HFFc6 (cell line): ENCODE measurements around the gene PNN. TPM values are rescaled to one million over a fixed set of nuclear protein-coding genes. Genes with fewer than 3 reads are reported as not detected.

ENCODE experiments used
- DNase-seq: peaks from one replicate; pipeline ENCODE4 v3.0.0-alpha.2; 2018
- H3K27ac Mint-ChIP-seq: 2 replicates; pipeline ENCODE4 v1.8.0; 2020; ENCODE audit warnings: mild to moderate bottlenecking, mixed read lengths
- H3K27me3 Mint-ChIP-seq: 2 replicates; pipeline ENCODE4 v1.8.0; 2021; ENCODE audit warnings: mild to moderate bottlenecking, moderate library complexity, mixed read lengths; ENCODE audit not compliant: insufficient read depth
- H3K36me3 Mint-ChIP-seq: 2 replicates; pipeline ENCODE4 v1.8.0; 2021; ENCODE audit warnings: low read depth, mixed read lengths
- H3K4me1 Mint-ChIP-seq: 2 replicates; pipeline ENCODE4 v1.8.0; 2020; ENCODE audit warnings: low read depth, mixed read lengths
- H3K4me3 Mint-ChIP-seq: 2 replicates; pipeline ENCODE4 v1.8.0; 2020; ENCODE audit warnings: mild to moderate bottlenecking, moderate library complexity, mixed read lengths
- H3K9me3 Mint-ChIP-seq: 2 replicates; pipeline ENCODE4 v1.8.0; 2020; ENCODE audit warnings: mild to moderate bottlenecking, mixed read lengths
- total RNA-seq, 6 experiments: library from RNA; stranded (reverse); fragmentation: NEBNext Ultra II Directional; extraction: Animal tissue kit (Norgen Biotek cat#: 25700); gene quantifications; 2 replicates in 1 of 6; 3 replicates in 5 of 6; pipeline ENCODE4 v1.2.3, GENCODE V29; 2021
- TF ChIP-seq, protein P1 (sequence below): fragments of 200-600 bp; sonication (generic); IDR thresholded peaks from 2 replicates; pipeline ENCODE4 v1.5.0; 2021; ENCODE audit warnings: antibody characterized with exemption, mild to moderate bottlenecking

Gene PNN
- total RNA-seq, 6 experiments from 2014 or later = 30.1 to 44.5 (median 40.5) TPM

DNA sequence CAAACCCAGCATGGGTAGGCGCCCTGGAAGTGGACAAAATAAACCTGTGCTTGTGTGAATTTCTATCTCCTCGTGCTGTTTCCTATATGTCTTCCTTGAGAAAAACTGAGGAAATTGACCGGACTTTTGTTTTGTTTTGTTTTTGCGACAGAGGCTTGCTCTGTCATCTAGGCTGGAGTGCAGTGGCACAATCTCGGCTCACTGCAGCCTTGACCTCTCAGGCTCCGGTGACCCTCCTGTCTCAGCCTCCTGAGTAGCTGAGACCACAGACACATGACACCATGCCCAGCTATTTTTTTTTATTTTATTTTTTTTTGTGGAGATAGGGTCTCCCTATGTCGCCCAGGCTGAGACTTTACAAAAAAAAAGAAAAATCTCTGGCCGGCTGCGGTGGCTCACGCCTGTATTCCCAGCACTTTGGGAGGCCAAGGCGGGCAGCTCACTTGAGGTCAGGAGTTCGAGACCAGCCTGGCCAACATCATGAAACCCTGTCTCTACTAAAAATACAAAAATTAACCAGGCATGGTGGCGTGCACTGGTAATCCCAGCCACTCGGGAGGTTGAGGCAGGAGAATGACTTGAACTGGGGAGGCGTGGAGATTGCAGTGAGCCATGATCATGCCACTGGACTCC is 36.2 kb downstream of the PNN start:
- DNase-seq = no peak
- no peaks in the 10 kb centered on the region; the same call in none of the 2 replicates for H3K27me3 Mint-ChIP-seq
- TF ChIP-seq, protein P1, sequence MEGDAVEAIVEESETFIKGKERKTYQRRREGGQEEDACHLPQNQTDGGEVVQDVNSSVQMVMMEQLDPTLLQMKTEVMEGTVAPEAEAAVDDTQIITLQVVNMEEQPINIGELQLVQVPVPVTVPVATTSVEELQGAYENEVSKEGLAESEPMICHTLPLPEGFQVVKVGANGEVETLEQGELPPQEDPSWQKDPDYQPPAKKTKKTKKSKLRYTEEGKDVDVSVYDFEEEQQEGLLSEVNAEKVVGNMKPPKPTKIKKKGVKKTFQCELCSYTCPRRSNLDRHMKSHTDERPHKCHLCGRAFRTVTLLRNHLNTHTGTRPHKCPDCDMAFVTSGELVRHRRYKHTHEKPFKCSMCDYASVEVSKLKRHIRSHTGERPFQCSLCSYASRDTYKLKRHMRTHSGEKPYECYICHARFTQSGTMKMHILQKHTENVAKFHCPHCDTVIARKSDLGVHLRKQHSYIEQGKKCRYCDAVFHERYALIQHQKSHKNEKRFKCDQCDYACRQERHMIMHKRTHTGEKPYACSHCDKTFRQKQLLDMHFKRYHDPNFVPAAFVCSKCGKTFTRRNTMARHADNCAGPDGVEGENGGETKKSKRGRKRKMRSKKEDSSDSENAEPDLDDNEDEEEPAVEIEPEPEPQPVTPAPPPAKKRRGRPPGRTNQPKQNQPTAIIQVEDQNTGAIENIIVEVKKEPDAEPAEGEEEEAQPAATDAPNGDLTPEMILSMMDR = no peak
- H3K4me1 Mint-ChIP-seq = peaks cover 12% of the 10 kb centered on the region
- H3K36me3 Mint-ChIP-seq = no peaks in the 10 kb centered on the region
- no peaks in the 10 kb centered on the region for H3K9me3 Mint-ChIP-seq
- H3K4me3 Mint-ChIP-seq = no peak overlapping the region
- H3K27ac Mint-ChIP-seq = no peak overlapping the region

GRCh38 chr14:39212034-39212433 is 37.0 kb downstream of the PNN start:
- TF ChIP-seq, protein P1 = no peak
- H3K27ac Mint-ChIP-seq = no peak overlapping the region

DNA sequence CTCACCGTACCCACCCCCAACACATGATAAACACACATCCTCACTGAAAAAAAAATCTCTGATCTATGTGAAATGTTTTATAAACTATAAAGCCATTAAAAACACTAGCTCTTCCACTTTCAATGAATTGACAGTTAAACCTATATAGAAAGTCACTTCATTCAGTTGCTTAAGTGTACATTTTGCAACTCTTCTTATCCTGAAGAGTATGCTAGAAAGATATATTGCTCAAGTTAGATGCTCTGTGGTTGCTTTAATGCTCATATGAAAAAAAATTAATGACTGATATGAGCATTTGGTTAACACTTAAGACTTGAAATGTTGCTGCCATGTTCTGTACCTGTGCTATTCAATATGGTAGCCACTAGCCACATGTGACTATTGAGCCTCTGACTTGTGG is 37.6 kb downstream of the PNN start:
- Mint-ChIP-seq H3K27ac (no peak overlapping the region), H3K36me3 (no peaks in the 10 kb centered on the region), H3K9me3 (no peaks in the 10 kb centered on the region), H3K27me3 (no peaks in the 10 kb centered on the region; the same call in none of the 2 replicates), H3K4me1 (peaks cover 22% of the 10 kb centered on the region), H3K4me3 (no peak overlapping the region)
- no peak for DNase-seq
- TF ChIP-seq, protein P1 = no peak

More at GRCh38 chr14:39212034-39212433, 37.0 kb downstream of the PNN start:
- Mint-ChIP-seq H3K9me3 (no peaks in the 10 kb centered on the region), H3K4me1 (peaks cover 16% of the 10 kb centered on the region), H3K36me3 (no peaks in the 10 kb centered on the region), H3K27me3 (no peaks in the 10 kb centered on the region; the same call in none of the 2 replicates), H3K4me3 (no peak overlapping the region)
- peak; percentile 8 for DNase-seq

DNA sequence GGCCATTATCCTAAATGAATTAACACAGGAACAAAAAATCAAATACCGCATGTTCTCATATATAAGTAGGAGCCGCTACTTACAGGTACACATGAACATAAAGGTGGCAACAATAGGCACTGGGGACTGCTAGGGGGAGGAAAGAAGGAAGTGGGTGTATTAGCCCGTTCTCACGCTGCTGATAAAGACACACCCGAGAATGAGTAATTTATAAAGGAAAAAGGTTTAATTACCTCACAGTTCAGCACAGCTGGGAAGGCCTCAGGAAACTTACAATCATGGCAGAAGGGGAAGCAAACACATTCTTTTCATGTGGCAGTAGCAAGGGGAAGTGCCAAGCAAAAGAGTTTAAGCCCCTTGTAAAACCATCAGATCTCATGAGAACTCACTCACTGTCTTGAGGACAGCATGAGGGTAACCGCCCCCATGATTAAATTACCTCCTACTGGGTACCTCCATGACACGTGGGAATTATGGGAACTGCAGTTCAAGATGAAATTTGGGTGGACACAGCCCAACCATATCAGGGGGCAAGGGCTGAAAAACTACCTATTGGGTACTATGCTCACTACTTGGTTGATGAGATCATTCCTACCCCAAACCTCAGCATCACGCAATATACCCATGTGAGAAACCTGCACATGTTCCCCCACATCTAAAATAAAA is 42.3 kb downstream of the PNN start:
- H3K27ac Mint-ChIP-seq = no peak overlapping the region
- DNase-seq = no peak
- no peak overlapping the region for H3K4me3 Mint-ChIP-seq
- H3K9me3 Mint-ChIP-seq = no peaks in the 10 kb centered on the region
- no peaks in the 10 kb centered on the region for H3K36me3 Mint-ChIP-seq
- H3K4me1 Mint-ChIP-seq = peaks cover 32% of the 10 kb centered on the region
- TF ChIP-seq, protein P1 = no peak
- no peaks in the 10 kb centered on the region; the same call in 1 of the 2 replicates for H3K27me3 Mint-ChIP-seq

- peak; percentile 13 for DNase-seq
- H3K4me1 Mint-ChIP-seq = peaks cover 31% of the 10 kb centered on the region
- no peaks in the 10 kb centered on the region for H3K27me3 Mint-ChIP-seq
- H3K9me3 Mint-ChIP-seq = no peaks in the 10 kb centered on the region
- no peaks in the 10 kb centered on the region for H3K36me3 Mint-ChIP-seq
- peak overlapping the region; percentile 68 for H3K4me3 Mint-ChIP-seq
- TF ChIP-seq, protein P1 = no peak
- peak overlapping the region; percentile 81 for H3K27ac Mint-ChIP-seq
These were observed 43.2 kb downstream of the PNN start for GRCh38 chr14:39218171-39218769.
